GM10266 (cell line): Measurements from ENCODE around the gene WDR36.

ENCODE experiments used
- DNase-seq: peaks from one replicate; pipeline ENCODE4 v3.0.0; 2012; ENCODE audit errors: extremely low spot score
- TF ChIP-seq, protein P1 (sequence below): IDR thresholded peaks from 2 replicates; pipeline ENCODE4 v1.5.1; 2012; ENCODE audit warnings: mild to moderate bottlenecking, low read depth; ENCODE audit not compliant: control insufficient read depth, insufficient read depth; ENCODE audit errors: missing control alignments

WDR36 gene

DNA sequence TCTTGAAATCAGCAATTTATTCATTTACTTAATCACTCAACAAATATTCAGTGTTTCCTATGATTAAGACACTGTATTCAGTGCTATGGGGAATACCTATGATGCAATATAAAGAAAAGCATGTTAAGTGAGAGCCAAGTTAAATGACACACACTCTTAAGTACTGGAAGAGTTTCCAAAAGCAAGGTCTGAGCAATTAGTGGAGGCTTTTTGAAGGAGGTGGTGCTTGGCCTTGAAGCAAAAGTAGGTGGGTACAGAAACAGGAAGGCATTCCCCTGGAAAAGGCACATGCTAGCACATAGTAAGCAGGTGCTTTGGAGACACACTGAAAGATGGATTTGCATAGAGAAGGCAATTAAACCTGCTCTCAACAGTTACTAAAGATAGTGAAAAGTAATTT is 16.6 kb upstream of the WDR36 start:
- TF ChIP-seq, protein P1, sequence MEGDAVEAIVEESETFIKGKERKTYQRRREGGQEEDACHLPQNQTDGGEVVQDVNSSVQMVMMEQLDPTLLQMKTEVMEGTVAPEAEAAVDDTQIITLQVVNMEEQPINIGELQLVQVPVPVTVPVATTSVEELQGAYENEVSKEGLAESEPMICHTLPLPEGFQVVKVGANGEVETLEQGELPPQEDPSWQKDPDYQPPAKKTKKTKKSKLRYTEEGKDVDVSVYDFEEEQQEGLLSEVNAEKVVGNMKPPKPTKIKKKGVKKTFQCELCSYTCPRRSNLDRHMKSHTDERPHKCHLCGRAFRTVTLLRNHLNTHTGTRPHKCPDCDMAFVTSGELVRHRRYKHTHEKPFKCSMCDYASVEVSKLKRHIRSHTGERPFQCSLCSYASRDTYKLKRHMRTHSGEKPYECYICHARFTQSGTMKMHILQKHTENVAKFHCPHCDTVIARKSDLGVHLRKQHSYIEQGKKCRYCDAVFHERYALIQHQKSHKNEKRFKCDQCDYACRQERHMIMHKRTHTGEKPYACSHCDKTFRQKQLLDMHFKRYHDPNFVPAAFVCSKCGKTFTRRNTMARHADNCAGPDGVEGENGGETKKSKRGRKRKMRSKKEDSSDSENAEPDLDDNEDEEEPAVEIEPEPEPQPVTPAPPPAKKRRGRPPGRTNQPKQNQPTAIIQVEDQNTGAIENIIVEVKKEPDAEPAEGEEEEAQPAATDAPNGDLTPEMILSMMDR: no peak
- no peak for DNase-seq

DNA sequence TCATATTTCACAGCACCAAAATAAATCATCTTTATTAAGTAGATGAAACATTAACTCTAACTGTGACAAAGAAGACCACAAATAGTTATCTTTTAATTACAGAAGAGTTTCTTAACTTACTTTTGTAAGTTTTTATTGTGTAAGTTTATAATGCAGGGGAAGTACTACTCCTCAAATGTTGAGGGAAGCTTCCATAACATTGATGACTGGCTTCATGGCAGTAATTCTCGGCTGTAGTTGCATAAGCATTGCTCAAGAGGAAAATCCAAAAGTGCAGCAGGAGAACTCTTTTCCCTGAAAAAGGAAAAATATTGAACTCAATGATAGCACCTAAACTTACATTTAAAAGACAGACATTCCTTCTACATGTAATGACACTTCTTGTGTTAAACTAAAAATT is 16.1 kb upstream of the WDR36 start:
- TF ChIP-seq, protein P1: no peak
- no peak for DNase-seq

DNA sequence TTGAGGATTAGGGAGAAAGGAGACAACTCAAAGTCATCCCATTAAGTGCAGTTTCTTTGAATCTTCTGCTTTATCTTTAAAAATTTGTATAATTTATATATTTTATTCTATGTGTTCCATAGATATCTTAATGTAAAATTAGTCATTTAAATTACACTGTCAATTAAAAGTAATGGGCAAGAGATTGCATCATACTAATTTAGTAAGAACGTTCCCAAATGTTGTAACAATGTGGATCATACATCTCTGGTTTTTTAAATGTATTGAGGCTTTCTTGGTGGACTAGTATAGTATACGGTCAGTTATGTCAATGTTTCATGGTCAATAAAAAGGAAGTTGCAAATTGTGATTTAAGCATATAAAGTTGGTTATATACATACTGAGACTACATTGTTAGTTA is 14.5 kb upstream of the WDR36 start:
- TF ChIP-seq, protein P1: no peak
- no peak for DNase-seq

DNA sequence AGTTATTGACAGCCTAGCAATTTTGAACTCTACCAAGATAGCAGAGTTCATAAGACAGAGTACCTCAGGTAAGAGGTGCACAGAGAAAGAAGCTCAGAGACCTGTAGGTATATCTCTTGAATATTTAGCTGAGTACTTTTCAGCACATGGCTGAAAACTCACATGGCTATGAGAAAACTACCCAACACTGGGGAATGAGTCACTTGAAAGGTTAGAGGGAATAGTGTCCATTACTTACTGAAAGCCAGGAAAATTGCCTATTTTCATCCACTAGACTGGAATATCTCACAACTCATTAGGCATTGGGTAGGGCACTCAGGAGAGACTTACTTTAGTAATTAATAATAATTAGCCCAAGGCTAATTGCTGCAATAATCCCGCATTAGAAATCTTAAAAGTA is 12.3 kb upstream of the WDR36 start:
- DNase-seq: no peak
- TF ChIP-seq, protein P1: no peak

DNA sequence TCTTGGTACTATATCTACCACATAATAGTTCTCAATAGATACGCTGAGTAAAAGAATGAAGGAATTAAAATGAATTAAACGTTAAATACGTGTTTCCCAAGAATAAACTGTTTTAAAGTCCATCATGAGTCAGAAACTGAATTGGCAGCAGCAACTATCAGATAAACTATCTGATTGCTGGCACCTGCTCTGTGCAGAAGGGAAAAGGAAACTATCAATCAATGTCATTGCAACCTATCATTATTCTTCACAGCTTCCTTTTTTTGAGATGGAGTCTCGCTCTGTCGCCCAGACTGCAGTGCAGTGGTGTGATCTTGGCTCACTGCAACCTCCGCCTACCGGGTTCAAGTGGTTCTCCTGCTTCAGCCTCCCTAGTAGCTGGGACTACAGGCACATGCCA is 8.8 kb upstream of the WDR36 start:
- TF ChIP-seq, protein P1: no peak
- no peak for DNase-seq

DNA sequence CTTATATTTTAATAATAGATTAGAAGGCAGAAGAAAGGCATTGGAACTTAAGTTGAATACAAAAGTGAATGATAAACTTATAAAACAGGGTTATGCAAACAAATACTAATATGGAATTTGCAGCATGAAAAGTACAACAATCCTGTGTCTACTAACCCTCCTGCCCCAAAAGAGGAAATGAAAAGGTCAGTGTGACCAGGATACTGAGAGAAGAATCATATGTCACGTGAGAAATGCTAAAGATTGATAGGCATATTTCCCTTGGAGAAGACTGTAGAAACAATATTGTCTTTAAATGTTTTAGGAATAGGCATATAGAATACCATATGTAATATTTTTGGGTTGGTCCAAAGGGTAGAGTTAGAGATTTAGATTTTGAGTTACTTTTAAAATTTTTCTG is 3.8 kb downstream of the WDR36 start:
- TF ChIP-seq, protein P1: no peak
- DNase-seq: no peak

DNA sequence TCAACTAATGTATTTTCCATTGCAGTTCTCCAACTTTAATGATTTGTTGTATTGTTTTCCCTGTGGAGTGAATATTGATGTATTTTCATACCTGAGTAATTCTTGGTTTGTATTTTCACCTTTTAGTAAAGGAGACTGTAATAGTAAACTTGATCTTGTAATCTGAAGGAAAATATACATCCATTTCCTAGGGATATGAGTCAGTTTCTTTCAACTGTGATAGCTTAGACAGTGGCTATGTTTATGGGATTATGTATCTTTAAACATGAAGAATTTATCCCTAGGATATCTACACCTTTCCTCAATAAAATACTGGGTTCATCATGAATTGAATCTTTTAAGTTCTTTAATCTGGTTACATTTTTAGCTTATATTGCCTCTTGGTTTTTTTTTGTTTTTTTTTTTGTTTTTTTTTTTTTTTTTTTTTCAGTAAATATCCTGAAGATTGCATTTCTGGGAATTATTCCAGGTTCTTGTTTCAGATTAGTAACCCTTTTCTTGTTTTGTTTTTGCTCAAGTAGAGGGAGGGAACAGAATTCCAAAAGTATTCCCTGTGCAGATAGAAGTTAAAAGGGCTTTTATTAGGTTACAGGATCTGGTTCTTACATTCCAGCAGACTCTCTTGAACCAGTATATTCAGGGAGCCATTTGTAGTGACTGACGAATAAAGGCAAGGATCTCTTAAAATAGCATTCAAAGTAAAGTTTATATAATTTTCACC is 7.1 kb downstream of the WDR36 start:
- TF ChIP-seq, protein P1: no peak
- no peak for DNase-seq
